Activated CD4-positive, alpha-beta T cell treated with anti-CD3 and anti-CD28 coated beads for 36 hours (primary cell): ENCODE data around the gene GADL1. TPM values are rescaled to one million over a fixed set of nuclear protein-coding genes. Genes with fewer than 3 reads are reported as not detected.

Experiments used
- ATAC-seq: fragments of 200-7000 bp; cut with Tn5 transposase; one replicate; pipeline ENCODE4 v1.10.0; 2021; ENCODE audit warnings: mild to moderate bottlenecking, moderate library complexity
- CTCF ChIA-PET: fragments of 350-600 bp; sonication (Branson Sonifier 250); formaldehyde crosslinking; loops from one replicate; lab custom pipeline; 2021; ENCODE audit warnings: antibody characterized with exemption; lab: Charles Lee
- POLR2A ChIA-PET: fragments of 350-600 bp; sonication (Branson Sonifier 250); formaldehyde crosslinking; loops from one replicate; lab custom pipeline; 2021; ENCODE audit warnings: antibody characterized with exemption, inconsistent platforms; lab: Charles Lee
- DNase-seq: peaks from one replicate; pipeline ENCODE4 v3.0.0-alpha.2; 2020
- H3K27ac Mint-ChIP-seq: one replicate; pipeline ENCODE4 v1.8.0; 2021; ENCODE audit warnings: mixed read lengths
- H3K27me3 Mint-ChIP-seq: one replicate; pipeline ENCODE4 v1.8.0; 2021; ENCODE audit warnings: mixed read lengths
- H3K36me3 Mint-ChIP-seq: one replicate; pipeline ENCODE4 v1.8.0; 2021; ENCODE audit warnings: low read depth, mixed read lengths
- H3K4me1 Mint-ChIP-seq: one replicate; pipeline ENCODE4 v1.8.0; 2021; ENCODE audit warnings: mixed read lengths
- H3K4me3 Mint-ChIP-seq: one replicate; pipeline ENCODE4 v1.8.0; 2021; ENCODE audit warnings: mild to moderate bottlenecking, moderate library complexity, mixed read lengths
- H3K9me3 Mint-ChIP-seq: one replicate; pipeline ENCODE4 v1.8.0; 2021; ENCODE audit warnings: low read depth, mixed read lengths
- intact Hi-C, 2 experiments: fragments of 100-400 bp; cut with DNase I in 1 of 2; cut with micrococcal nuclease in 1 of 2; formaldehyde crosslinking; loops; one replicate each; pipeline versions ENCODE4 v1.14.2 to v1.15.1; 2022 to 2024; cut with DNase I, micrococcal nuclease
- total RNA-seq, 2 experiments: library from RNA; stranded (reverse); gene quantifications; one replicate each; pipeline ENCODE4 v1.2.3, GENCODE V29; 2021

The GADL1 gene
- total RNA-seq, 2 experiments from 2014 or later = not detected

- Mint-ChIP-seq H3K4me3 (no peak overlapping the region), H3K27ac (peak overlapping the region; percentile 67), H3K27me3 (no peaks in the 10 kb centered on the region), H3K36me3 (peaks cover 73% of the 10 kb centered on the region), H3K4me1 (peaks cover 61% of the 10 kb centered on the region), H3K9me3 (no peaks in the 10 kb centered on the region)
- DNase-seq (peak; percentile 53), ATAC-seq (peak; percentile 81)
- ChIA-PET CTCF (interaction anchor here (0.6 to 3.8 kb wide), 37 partner anchors 9 to 1191 kb away, joined by 3 to 23 read pairs (median 4); partner anchors contain the start of gene TGFBR2), POLR2A (no interaction called here)
- intact Hi-C loops = loop anchor here (1.0 to 5.0 kb wide), 7 partner anchors 87 to 653 kb away; partner anchors contain the start of gene TGFBR2 (in 1 of the 2)
These were observed 200.9 kb downstream of the GADL1 start for GRCh38 chr3:30693470-30694120.

- ATAC-seq (no peak), DNase-seq (no peak)
- CTCF ChIA-PET = interaction anchor here (0.6 to 3.8 kb wide), 33 partner anchors 8 to 1192 kb away, joined by 3 to 23 read pairs (median 4); partner anchors contain the start of gene TGFBR2
- H3K4me1 Mint-ChIP-seq = peaks cover 71% of the 10 kb centered on the region
- POLR2A ChIA-PET = interaction anchor here (0.9 to 1.0 kb wide), 2 partner anchors 35 to 215 kb away, joined by 3 to 4 read pairs; no protein-coding TSS in a partner anchor
- no peaks in the 10 kb centered on the region for H3K27me3 Mint-ChIP-seq
- H3K9me3 Mint-ChIP-seq = no peaks in the 10 kb centered on the region
- peak overlapping the region; percentile 72 for H3K27ac Mint-ChIP-seq
- intact Hi-C loops = loop anchor here (1.0 to 5.0 kb wide), 7 partner anchors 86 to 652 kb away; partner anchors contain the start of gene TGFBR2 (in 1 of the 2)
- H3K4me3 Mint-ChIP-seq = no peak overlapping the region
- H3K36me3 Mint-ChIP-seq = peaks cover 78% of the 10 kb centered on the region
These were observed 201.8 kb downstream of the GADL1 start for GRCh38 chr3:30692498-30693130.

- Mint-ChIP-seq H3K4me3 (no peak overlapping the region), H3K27ac (peak overlapping the region; percentile 72), H3K27me3 (no peaks in the 10 kb centered on the region), H3K4me1 (peaks cover 72% of the 10 kb centered on the region), H3K9me3 (no peaks in the 10 kb centered on the region), H3K36me3 (peaks cover 78% of the 10 kb centered on the region)
- intact Hi-C loops = loop anchor here (2.0 to 5.0 kb wide), 6 partner anchors 85 to 651 kb away; partner anchors contain the start of gene TGFBR2 (in 1 of the 2)
- ATAC-seq = no peak
- ChIA-PET CTCF (interaction anchor here (0.6 to 3.8 kb wide), 7 partner anchors 9 to 494 kb away, joined by 3 to 23 read pairs (median 5); no protein-coding TSS in a partner anchor), POLR2A (interaction anchor here (1.0 kb wide), 1 partner anchor 34 kb away, joined by 3 read pairs; no protein-coding TSS in a partner anchor)
- DNase-seq = no peak
These were observed 202.5 kb downstream of the GADL1 start for GRCh38 chr3:30691944-30692343.

GRCh38 chr3:30691249-30691880 lies 203.1 kb downstream of the GADL1 start:
- CTCF ChIA-PET = interaction anchor here (0.6 to 3.8 kb wide), 7 partner anchors 9 to 494 kb away, joined by 3 to 23 read pairs (median 4); no protein-coding TSS in a partner anchor
- H3K27ac Mint-ChIP-seq = peak overlapping the region; percentile 19
- no peaks in the 10 kb centered on the region for H3K9me3 Mint-ChIP-seq
- peaks cover 78% of the 10 kb centered on the region for H3K36me3 Mint-ChIP-seq
- H3K27me3 Mint-ChIP-seq = no peaks in the 10 kb centered on the region
- intact Hi-C loops = loop anchor here (5.0 kb wide), 2 partner anchors 484 to 494 kb away; no protein-coding TSS in a partner anchor
- no peak overlapping the region for H3K4me3 Mint-ChIP-seq
- ATAC-seq = no peak
- peaks cover 73% of the 10 kb centered on the region for H3K4me1 Mint-ChIP-seq
- POLR2A ChIA-PET = interaction anchor here (1.0 kb wide), 1 partner anchor 34 kb away, joined by 3 read pairs; no protein-coding TSS in a partner anchor
- DNase-seq = no peak

- no peak overlapping the region for H3K4me3 Mint-ChIP-seq
- H3K9me3 Mint-ChIP-seq = no peaks in the 10 kb centered on the region
- peak overlapping the region; percentile 19 for H3K27ac Mint-ChIP-seq
- no peaks in the 10 kb centered on the region for H3K27me3 Mint-ChIP-seq
- CTCF ChIA-PET = interaction anchor here (1.6 kb wide), 1 partner anchor 23 kb away, joined by 7 read pairs; no protein-coding TSS in a partner anchor
- POLR2A ChIA-PET = no interaction called here
- H3K36me3 Mint-ChIP-seq = peaks cover 75% of the 10 kb centered on the region
- ATAC-seq (no peak), DNase-seq (no peak)
- intact Hi-C loops = loop anchor here (5.0 kb wide), 2 partner anchors 483 to 493 kb away; no protein-coding TSS in a partner anchor
- peaks cover 81% of the 10 kb centered on the region for H3K4me1 Mint-ChIP-seq
These were observed 204.3 kb downstream of the GADL1 start for GRCh38 chr3:30690199-30690598.

- Mint-ChIP-seq H3K36me3 (peaks cover 73% of the 10 kb centered on the region), H3K27ac (peak overlapping the region; percentile 93), H3K4me1 (peaks cover 85% of the 10 kb centered on the region), H3K27me3 (no peaks in the 10 kb centered on the region), H3K4me3 (no peak overlapping the region), H3K9me3 (no peaks in the 10 kb centered on the region)
- intact Hi-C loops = loop anchor here in 1 of 2 experiments (5.0 kb wide), 1 partner anchor 58 kb away; no protein-coding TSS in a partner anchor
- POLR2A ChIA-PET = interaction anchor here (0.6 kb wide), 1 partner anchor 20 kb away, joined by 3 read pairs; no protein-coding TSS in a partner anchor
- DNase-seq (no peak), ATAC-seq (peak; percentile 63)
- CTCF ChIA-PET = interaction anchor here (0.5 to 1.6 kb wide), 6 partner anchors 13 to 646 kb away, joined by 3 to 7 read pairs (median 4); no protein-coding TSS in a partner anchor
These were observed 205.5 kb downstream of the GADL1 start for GRCh38 chr3:30688776-30689641.

GRCh38 chr3:30687930-30688570 lies 206.4 kb downstream of the GADL1 start:
- H3K9me3 Mint-ChIP-seq = no peaks in the 10 kb centered on the region
- ChIA-PET CTCF (interaction anchor here (0.5 to 1.6 kb wide), 5 partner anchors 10 to 645 kb away, joined by 3 to 5 read pairs (median 4); no protein-coding TSS in a partner anchor), POLR2A (no interaction called here)
- intact Hi-C loops = loop anchor here in 1 of 2 experiments (5.0 kb wide), 1 partner anchor 59 kb away; no protein-coding TSS in a partner anchor
- no peaks in the 10 kb centered on the region for H3K27me3 Mint-ChIP-seq
- peaks cover 90% of the 10 kb centered on the region for H3K4me1 Mint-ChIP-seq
- no peak overlapping the region for H3K4me3 Mint-ChIP-seq
- peak overlapping the region; percentile 11 for H3K27ac Mint-ChIP-seq
- ATAC-seq = no peak
- DNase-seq = no peak
- H3K36me3 Mint-ChIP-seq = peaks cover 76% of the 10 kb centered on the region

GRCh38 chr3:30686799-30687198 lies 207.7 kb downstream of the GADL1 start:
- Mint-ChIP-seq H3K36me3 (peaks cover 76% of the 10 kb centered on the region), H3K27me3 (no peaks in the 10 kb centered on the region), H3K27ac (peak overlapping the region; percentile 71), H3K9me3 (no peaks in the 10 kb centered on the region), H3K4me3 (no peak overlapping the region), H3K4me1 (peaks cover 92% of the 10 kb centered on the region)
- ATAC-seq = no peak
- DNase-seq = no peak
- intact Hi-C loops = loop anchor here in 1 of 2 experiments (5.0 kb wide), 1 partner anchor 61 kb away; no protein-coding TSS in a partner anchor
- ChIA-PET POLR2A (no interaction called here), CTCF (interaction anchor here (2.9 kb wide), 1 partner anchor 22 kb away, joined by 11 read pairs; no protein-coding TSS in a partner anchor)

GRCh38 chr3:30686176-30686575 lies 208.3 kb downstream of the GADL1 start:
- Mint-ChIP-seq H3K9me3 (no peaks in the 10 kb centered on the region), H3K4me1 (peaks cover 98% of the 10 kb centered on the region), H3K27ac (peak overlapping the region; percentile 93), H3K4me3 (no peak overlapping the region), H3K36me3 (peaks cover 82% of the 10 kb centered on the region), H3K27me3 (no peaks in the 10 kb centered on the region)
- ChIA-PET CTCF (interaction anchor here (1.0 to 2.9 kb wide), 4 partner anchors 21 to 173 kb away, joined by 3 to 11 read pairs (median 4); no protein-coding TSS in a partner anchor), POLR2A (interaction anchor here (1.6 kb wide), 1 partner anchor 28 kb away, joined by 5 read pairs; no protein-coding TSS in a partner anchor)
- DNase-seq (no peak), ATAC-seq (no peak)
- intact Hi-C loops = loop anchor here in 1 of 2 experiments (5.0 kb wide), 1 partner anchor 61 kb away; no protein-coding TSS in a partner anchor
